GM23338 (cell line): ENCODE measurements around the gene IL36B. TPM values are rescaled to one million over a fixed set of nuclear protein-coding genes. Genes with fewer than 3 reads are reported as not detected.

ENCODE experiments used
- ATAC-seq: fragments of 200-7000 bp; cut with Tn5 transposase; 3 replicates; pipeline ENCODE4 v1.9.1; 2020
- DNase-seq: peaks from one replicate; pipeline ENCODE4 v3.0.0-alpha.2; 2015; ENCODE audit warnings: low spot score
- H2AFZ ChIP-seq: fragments of 200-600 bp; sonication (generic); 2 replicates; pipeline ENCODE4 v1.8.0; 2016; ENCODE audit warnings: antibody characterized with exemption, mild to moderate bottlenecking, moderate library complexity
- H3F3A ChIP-seq: fragments of 200-600 bp; sonication (generic); replicated peaks from 2 replicates; pipeline ENCODE4 v1.8.0; 2017; ENCODE audit warnings: antibody characterized with exemption, mixed run types, low read depth
- H3K27ac ChIP-seq: fragments of 200-600 bp; sonication (generic); 2 replicates; pipeline ENCODE4 v1.6.1; 2016; ENCODE audit warnings: low read depth
- H3K27me3 ChIP-seq: fragments of 200-600 bp; sonication (generic); 2 replicates; pipeline ENCODE4 v1.8.0; 2016; ENCODE audit warnings: mild to moderate bottlenecking, mixed run types, moderate library complexity; ENCODE audit not compliant: insufficient read depth
- H3K36me3 ChIP-seq: fragments of 200-600 bp; sonication (generic); 2 replicates; pipeline ENCODE4 v1.8.0; 2016; ENCODE audit warnings: mild to moderate bottlenecking; ENCODE audit not compliant: insufficient read depth
- H3K4me1 ChIP-seq: fragments of 200-600 bp; sonication (generic); 2 replicates; pipeline ENCODE4 v1.8.0; 2016; ENCODE audit warnings: mild to moderate bottlenecking, moderate library complexity; ENCODE audit not compliant: insufficient read depth
- H3K4me2 ChIP-seq: fragments of 200-600 bp; sonication (generic); 2 replicates; pipeline ENCODE4 v1.7.1; 2017; ENCODE audit warnings: mixed run types
- H3K4me3 ChIP-seq: fragments of 200-600 bp; sonication (generic); 2 replicates; pipeline ENCODE4 v1.6.1; 2016; ENCODE audit warnings: mixed run types
- H3K79me2 ChIP-seq: fragments of 200-600 bp; sonication (generic); replicated peaks from 2 replicates; pipeline ENCODE4 v1.8.0; 2017; ENCODE audit warnings: mild to moderate bottlenecking; ENCODE audit not compliant: insufficient read depth
- H3K9me2 ChIP-seq: fragments of 200-600 bp; sonication (generic); 2 replicates; pipeline ENCODE4 v1.8.0; 2017; ENCODE audit not compliant: insufficient read depth
- H4K20me1 ChIP-seq: fragments of 200-600 bp; sonication (generic); replicated peaks from 2 replicates; pipeline ENCODE4 v1.8.0; 2017; ENCODE audit warnings: mild to moderate bottlenecking; ENCODE audit not compliant: insufficient read depth
- H3K27ac Mint-ChIP-seq: 2 replicates; pipeline ENCODE4 v1.8.0; 2020; ENCODE audit warnings: inconsistent platforms, mild to moderate bottlenecking, moderate library complexity, mixed read lengths
- H3K27me3 Mint-ChIP-seq: 3 replicates; pipeline ENCODE4 v1.8.0; 2022; ENCODE audit warnings: low read depth, mild to moderate bottlenecking, moderate library complexity, mixed read lengths, inconsistent platforms; ENCODE audit not compliant: insufficient read depth, poor library complexity
- H3K36me3 Mint-ChIP-seq: 3 replicates; pipeline ENCODE4 v1.8.0; 2021; ENCODE audit warnings: low read depth, mild to moderate bottlenecking, inconsistent platforms, moderate library complexity, mixed read lengths
- H3K4me1 Mint-ChIP-seq: 3 replicates; pipeline ENCODE4 v1.8.0; 2020; ENCODE audit warnings: mild to moderate bottlenecking, inconsistent platforms, mixed read lengths
- H3K4me3 Mint-ChIP-seq: 3 replicates; pipeline ENCODE4 v1.8.0; 2021; ENCODE audit warnings: moderate library complexity, mild to moderate bottlenecking, inconsistent platforms, mixed read lengths
- H3K9me3 Mint-ChIP-seq: 3 replicates; pipeline ENCODE4 v1.8.0; 2020; ENCODE audit warnings: moderate library complexity, mild to moderate bottlenecking, inconsistent platforms, mixed read lengths
- CREB1 ChIP-seq: fragments of 250-450 bp; sonication (Bioruptor Pico); IDR thresholded peaks from 2 replicates; pipeline ENCODE4 v1.5.0; 2020; ENCODE audit warnings: low read depth, mild to moderate bottlenecking, moderate library complexity
- EZH2 ChIP-seq: fragments of 200-600 bp; sonication (generic); IDR thresholded peaks from one replicate; pipeline ENCODE4 v1.8.0; 2017; ENCODE audit warnings: antibody characterized with exemption, mild to moderate bottlenecking, low read depth; ENCODE audit not compliant: unreplicated experiment
- EZH2phosphoT487 ChIP-seq: fragments of 200-600 bp; sonication (generic); IDR thresholded peaks from one replicate; pipeline ENCODE4 v1.8.1; 2018; ENCODE audit warnings: antibody characterized with exemption; ENCODE audit not compliant: unreplicated experiment
- JUNB ChIP-seq: IDR thresholded peaks from one replicate; pipeline ENCODE4 v1.6.1; 2016; ENCODE audit warnings: antibody characterized with exemption; ENCODE audit not compliant: unreplicated experiment
- NANOG ChIP-seq: IDR thresholded peaks from 2 replicates; pipeline ENCODE4 v1.6.1; 2016; ENCODE audit warnings: antibody characterized with exemption, borderline replicate concordance
- POLR2AphosphoS5 ChIP-seq: IDR thresholded peaks from 2 replicates; pipeline ENCODE4 v1.6.1; 2016; ENCODE audit warnings: antibody characterized with exemption, low read depth
- STAT1 ChIP-seq: IDR thresholded peaks from one replicate; pipeline ENCODE4 v1.6.1; 2016; ENCODE audit warnings: antibody characterized with exemption; ENCODE audit not compliant: unreplicated experiment
- ZNF114 ChIP-seq: fragments of 250-450 bp; sonication (Bioruptor Pico); IDR thresholded peaks from 2 replicates; pipeline ENCODE4 v1.5.0; 2020; ENCODE audit warnings: mild to moderate bottlenecking, moderate library complexity
- ZNF331 ChIP-seq: fragments of 250-450 bp; sonication (Bioruptor Pico); IDR thresholded peaks from 2 replicates; pipeline ENCODE4 v1.5.0; 2020; ENCODE audit warnings: low read depth, mild to moderate bottlenecking, moderate library complexity
- polyA plus RNA-seq: library from polyadenylated mRNA; unstranded; fragments of >200 nt; fragmentation: Nextera tagmentation; extraction: Ambion mirVana; gene quantifications from 2 replicates; pipeline ENCODE4 v1.2.1, GENCODE V29; 2016
- total RNA-seq: library from RNA; depleted of rRNA; stranded (reverse); fragments of >200 nt; shearing (Covaris generic); gene quantifications from 2 replicates; pipeline ENCODE4 v1.2.3, GENCODE V29; 2014
- TF ChIP-seq, protein P1 (sequence below): IDR thresholded peaks from one replicate; pipeline ENCODE4 v1.6.1; 2018; ENCODE audit warnings: antibody characterized with exemption; ENCODE audit not compliant: unreplicated experiment
- TF ChIP-seq, protein P2 (sequence below): fragments of 250-450 bp; sonication (Bioruptor Pico); IDR thresholded peaks from 2 replicates; pipeline ENCODE4 v1.5.0; 2020; ENCODE audit warnings: mild to moderate bottlenecking, moderate library complexity
- TF ChIP-seq, protein P3 (sequence below), 2 experiments: fragments of 200-600 bp in 1 of 2; sonication (generic) in 1 of 2; conservative IDR thresholded peaks; 2 replicates each; pipeline versions ENCODE4 v1.5.1 to v1.6.1; 2016 to 2017; ENCODE audit warnings: antibody characterized with exemption in 2 of 2, low read depth in 2 of 2, mild to moderate bottlenecking in 2 of 2, moderate library complexity in 1 of 2
- TF ChIP-seq, protein P4 (sequence below): IDR thresholded peaks from 2 replicates; pipeline ENCODE4 v1.6.1; 2016; ENCODE audit warnings: antibody characterized with exemption

Gene IL36B
- total and polyA plus RNA-seq, 2 experiments from 2014 or later: not detected

DNA sequence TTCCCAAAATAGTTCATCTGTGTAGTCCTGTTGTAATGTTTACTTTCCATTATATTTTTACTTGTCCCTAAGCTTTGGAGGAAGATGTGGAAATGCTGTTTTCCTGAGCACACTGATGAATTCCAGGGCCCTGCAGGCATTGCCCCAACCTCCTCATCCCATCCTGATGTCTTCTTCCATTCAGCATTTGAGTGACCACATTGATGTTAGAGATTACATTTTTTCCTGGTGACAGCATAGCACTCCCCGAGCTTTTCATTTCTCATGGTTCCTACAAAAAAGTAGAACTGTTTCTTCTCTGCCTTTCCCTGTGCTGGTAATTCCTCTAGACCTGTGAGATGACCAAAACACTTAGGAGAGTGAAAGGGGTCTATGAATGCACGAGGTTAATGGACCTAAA is 42.6 kb downstream of the IL36B start (continued):
- no peak for TF ChIP-seq ZNF331 (CRISPR knock-in tag)
- no peak for TF ChIP-seq JUNB
- TF ChIP-seq ZNF114: no peak

DNA sequence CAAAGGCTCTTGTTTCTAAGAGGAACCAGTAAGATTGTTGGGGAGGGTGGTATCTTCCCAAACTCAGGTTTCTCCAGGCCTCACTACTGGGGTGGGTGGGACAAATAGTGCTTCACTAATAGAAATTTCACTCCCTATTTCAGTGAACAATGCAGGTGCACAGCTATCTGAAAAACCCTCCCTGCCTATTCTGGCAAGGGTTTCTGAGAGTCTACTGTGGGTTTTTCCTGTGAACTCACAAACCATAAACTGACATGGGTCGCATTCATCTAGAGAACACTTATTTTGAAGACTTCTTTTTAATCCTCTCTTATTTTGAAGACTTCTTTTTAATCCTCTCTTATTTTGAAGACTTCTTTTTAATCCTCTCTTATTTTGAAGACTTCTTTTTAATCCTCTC is 43.0 kb downstream of the IL36B start:
- DNase-seq: no peak
- Histone ChIP-seq H3F3A (no peaks in the 10 kb centered on the region), H3K36me3 (no peaks in the 10 kb centered on the region), H3K4me1 (no peaks in the 10 kb centered on the region), H3K79me2 (no peaks in the 10 kb centered on the region), H3K27me3 (no peaks in the 10 kb centered on the region), H2AFZ (no peak overlapping the region), H3K27ac (no peak overlapping the region), H3K4me2 (no peak overlapping the region), H4K20me1 (no peaks in the 10 kb centered on the region), H3K4me3 (no peak overlapping the region), H3K9me2 (0 out of 2 replicates have a peak, but pooled peaks cover 4% of the 10 kb centered on the region)
- H3K27ac Mint-ChIP-seq: no peak overlapping the region
- H3K36me3 Mint-ChIP-seq: no peaks in the 10 kb centered on the region
- TF ChIP-seq JUNB (no peak), NANOG (no peak), ZNF331 (CRISPR knock-in tag) (no peak), EZH2 (no peak), POLR2AphosphoS5 (no peak), ZNF114 (no peak), STAT1 (no peak), EZH2phosphoT487 (no peak), CREB1 (CRISPR knock-in tag) (no peak)
- TF ChIP-seq, protein P1, sequence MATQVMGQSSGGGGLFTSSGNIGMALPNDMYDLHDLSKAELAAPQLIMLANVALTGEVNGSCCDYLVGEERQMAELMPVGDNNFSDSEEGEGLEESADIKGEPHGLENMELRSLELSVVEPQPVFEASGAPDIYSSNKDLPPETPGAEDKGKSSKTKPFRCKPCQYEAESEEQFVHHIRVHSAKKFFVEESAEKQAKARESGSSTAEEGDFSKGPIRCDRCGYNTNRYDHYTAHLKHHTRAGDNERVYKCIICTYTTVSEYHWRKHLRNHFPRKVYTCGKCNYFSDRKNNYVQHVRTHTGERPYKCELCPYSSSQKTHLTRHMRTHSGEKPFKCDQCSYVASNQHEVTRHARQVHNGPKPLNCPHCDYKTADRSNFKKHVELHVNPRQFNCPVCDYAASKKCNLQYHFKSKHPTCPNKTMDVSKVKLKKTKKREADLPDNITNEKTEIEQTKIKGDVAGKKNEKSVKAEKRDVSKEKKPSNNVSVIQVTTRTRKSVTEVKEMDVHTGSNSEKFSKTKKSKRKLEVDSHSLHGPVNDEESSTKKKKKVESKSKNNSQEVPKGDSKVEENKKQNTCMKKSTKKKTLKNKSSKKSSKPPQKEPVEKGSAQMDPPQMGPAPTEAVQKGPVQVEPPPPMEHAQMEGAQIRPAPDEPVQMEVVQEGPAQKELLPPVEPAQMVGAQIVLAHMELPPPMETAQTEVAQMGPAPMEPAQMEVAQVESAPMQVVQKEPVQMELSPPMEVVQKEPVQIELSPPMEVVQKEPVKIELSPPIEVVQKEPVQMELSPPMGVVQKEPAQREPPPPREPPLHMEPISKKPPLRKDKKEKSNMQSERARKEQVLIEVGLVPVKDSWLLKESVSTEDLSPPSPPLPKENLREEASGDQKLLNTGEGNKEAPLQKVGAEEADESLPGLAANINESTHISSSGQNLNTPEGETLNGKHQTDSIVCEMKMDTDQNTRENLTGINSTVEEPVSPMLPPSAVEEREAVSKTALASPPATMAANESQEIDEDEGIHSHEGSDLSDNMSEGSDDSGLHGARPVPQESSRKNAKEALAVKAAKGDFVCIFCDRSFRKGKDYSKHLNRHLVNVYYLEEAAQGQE: no peak
- TF ChIP-seq, protein P2, sequence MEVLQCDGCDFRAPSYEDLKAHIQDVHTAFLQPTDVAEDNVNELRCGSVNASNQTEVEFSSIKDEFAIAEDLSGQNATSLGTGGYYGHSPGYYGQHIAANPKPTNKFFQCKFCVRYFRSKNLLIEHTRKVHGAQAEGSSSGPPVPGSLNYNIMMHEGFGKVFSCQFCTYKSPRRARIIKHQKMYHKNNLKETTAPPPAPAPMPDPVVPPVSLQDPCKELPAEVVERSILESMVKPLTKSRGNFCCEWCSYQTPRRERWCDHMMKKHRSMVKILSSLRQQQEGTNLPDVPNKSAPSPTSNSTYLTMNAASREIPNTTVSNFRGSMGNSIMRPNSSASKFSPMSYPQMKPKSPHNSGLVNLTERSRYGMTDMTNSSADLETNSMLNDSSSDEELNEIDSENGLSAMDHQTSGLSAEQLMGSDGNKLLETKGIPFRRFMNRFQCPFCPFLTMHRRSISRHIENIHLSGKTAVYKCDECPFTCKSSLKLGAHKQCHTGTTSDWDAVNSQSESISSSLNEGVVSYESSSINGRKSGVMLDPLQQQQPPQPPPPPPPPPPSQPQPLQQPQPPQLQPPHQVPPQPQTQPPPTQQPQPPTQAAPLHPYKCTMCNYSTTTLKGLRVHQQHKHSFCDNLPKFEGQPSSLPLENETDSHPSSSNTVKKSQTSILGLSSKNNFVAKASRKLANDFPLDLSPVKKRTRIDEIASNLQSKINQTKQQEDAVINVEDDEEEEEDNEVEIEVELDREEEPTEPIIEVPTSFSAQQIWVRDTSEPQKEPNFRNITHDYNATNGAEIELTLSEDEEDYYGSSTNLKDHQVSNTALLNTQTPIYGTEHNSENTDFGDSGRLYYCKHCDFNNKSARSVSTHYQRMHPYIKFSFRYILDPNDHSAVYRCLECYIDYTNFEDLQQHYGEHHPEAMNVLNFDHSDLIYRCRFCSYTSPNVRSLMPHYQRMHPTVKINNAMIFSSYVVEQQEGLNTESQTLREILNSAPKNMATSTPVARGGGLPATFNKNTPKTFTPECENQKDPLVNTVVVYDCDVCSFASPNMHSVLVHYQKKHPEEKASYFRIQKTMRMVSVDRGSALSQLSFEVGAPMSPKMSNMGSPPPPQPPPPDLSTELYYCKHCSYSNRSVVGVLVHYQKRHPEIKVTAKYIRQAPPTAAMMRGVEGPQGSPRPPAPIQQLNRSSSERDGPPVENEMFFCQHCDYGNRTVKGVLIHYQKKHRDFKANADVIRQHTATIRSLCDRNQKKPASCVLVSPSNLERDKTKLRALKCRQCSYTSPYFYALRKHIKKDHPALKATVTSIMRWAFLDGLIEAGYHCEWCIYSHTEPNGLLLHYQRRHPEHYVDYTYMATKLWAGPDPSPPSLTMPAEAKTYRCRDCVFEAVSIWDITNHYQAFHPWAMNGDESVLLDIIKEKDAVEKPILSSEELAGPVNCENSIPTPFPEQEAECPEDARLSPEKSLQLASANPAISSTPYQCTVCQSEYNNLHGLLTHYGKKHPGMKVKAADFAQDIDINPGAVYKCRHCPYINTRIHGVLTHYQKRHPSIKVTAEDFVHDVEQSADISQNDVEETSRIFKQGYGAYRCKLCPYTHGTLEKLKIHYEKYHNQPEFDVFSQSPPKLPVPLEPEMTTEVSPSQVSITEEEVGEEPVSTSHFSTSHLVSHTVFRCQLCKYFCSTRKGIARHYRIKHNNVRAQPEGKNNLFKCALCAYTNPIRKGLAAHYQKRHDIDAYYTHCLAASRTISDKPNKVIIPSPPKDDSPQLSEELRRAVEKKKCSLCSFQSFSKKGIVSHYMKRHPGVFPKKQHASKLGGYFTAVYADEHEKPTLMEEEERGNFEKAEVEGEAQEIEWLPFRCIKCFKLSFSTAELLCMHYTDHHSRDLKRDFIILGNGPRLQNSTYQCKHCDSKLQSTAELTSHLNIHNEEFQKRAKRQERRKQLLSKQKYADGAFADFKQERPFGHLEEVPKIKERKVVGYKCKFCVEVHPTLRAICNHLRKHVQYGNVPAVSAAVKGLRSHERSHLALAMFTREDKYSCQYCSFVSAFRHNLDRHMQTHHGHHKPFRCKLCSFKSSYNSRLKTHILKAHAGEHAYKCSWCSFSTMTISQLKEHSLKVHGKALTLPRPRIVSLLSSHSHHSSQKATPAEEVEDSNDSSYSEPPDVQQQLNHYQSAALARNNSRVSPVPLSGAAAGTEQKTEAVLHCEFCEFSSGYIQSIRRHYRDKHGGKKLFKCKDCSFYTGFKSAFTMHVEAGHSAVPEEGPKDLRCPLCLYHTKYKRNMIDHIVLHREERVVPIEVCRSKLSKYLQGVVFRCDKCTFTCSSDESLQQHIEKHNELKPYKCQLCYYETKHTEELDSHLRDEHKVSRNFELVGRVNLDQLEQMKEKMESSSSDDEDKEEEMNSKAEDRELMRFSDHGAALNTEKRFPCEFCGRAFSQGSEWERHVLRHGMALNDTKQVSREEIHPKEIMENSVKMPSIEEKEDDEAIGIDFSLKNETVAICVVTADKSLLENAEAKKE (CRISPR knock-in tag): no peak
- TF ChIP-seq, protein P3, sequence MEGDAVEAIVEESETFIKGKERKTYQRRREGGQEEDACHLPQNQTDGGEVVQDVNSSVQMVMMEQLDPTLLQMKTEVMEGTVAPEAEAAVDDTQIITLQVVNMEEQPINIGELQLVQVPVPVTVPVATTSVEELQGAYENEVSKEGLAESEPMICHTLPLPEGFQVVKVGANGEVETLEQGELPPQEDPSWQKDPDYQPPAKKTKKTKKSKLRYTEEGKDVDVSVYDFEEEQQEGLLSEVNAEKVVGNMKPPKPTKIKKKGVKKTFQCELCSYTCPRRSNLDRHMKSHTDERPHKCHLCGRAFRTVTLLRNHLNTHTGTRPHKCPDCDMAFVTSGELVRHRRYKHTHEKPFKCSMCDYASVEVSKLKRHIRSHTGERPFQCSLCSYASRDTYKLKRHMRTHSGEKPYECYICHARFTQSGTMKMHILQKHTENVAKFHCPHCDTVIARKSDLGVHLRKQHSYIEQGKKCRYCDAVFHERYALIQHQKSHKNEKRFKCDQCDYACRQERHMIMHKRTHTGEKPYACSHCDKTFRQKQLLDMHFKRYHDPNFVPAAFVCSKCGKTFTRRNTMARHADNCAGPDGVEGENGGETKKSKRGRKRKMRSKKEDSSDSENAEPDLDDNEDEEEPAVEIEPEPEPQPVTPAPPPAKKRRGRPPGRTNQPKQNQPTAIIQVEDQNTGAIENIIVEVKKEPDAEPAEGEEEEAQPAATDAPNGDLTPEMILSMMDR (conservative IDR thresholded peaks at IDR 0.05; ENCODE audit: low read depth in 2 of 2): no peak
- TF ChIP-seq, protein P4, sequence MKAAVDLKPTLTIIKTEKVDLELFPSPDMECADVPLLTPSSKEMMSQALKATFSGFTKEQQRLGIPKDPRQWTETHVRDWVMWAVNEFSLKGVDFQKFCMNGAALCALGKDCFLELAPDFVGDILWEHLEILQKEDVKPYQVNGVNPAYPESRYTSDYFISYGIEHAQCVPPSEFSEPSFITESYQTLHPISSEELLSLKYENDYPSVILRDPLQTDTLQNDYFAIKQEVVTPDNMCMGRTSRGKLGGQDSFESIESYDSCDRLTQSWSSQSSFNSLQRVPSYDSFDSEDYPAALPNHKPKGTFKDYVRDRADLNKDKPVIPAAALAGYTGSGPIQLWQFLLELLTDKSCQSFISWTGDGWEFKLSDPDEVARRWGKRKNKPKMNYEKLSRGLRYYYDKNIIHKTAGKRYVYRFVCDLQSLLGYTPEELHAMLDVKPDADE: no peak
- H3K9me3 Mint-ChIP-seq: no peaks in the 10 kb centered on the region; the same call in 2 of the 3 replicates
- no peak for ATAC-seq
- H3K27me3 Mint-ChIP-seq: no peaks in the 10 kb centered on the region
- H3K4me3 Mint-ChIP-seq: no peak overlapping the region
- no peaks in the 10 kb centered on the region for H3K4me1 Mint-ChIP-seq
